Activated CD4-positive, alpha-beta T cell treated with anti-CD3 and anti-CD28 coated beads, Interleukin-2, amount 10 ng/mL, durations not matched to agents 24 days and 14 days (primary cell): ENCODE measurements around the gene ERI3. TPM values are rescaled to one million over a fixed set of nuclear protein-coding genes. Genes with fewer than 3 reads are reported as not detected.

Source experiments
- DNase-seq: peaks from one replicate; pipeline ENCODE4 v3.0.0; 2022
- H3K27ac Mint-ChIP-seq: one replicate; pipeline ENCODE4 v1.8.0; 2022; ENCODE audit warnings: mild to moderate bottlenecking, mixed read lengths
- H3K27me3 Mint-ChIP-seq: one replicate; pipeline ENCODE4 v1.8.0; 2022; ENCODE audit warnings: mixed read lengths
- H3K36me3 Mint-ChIP-seq: one replicate; pipeline ENCODE4 v1.8.0; 2022; ENCODE audit warnings: low read depth, mild to moderate bottlenecking, mixed read lengths
- H3K4me1 Mint-ChIP-seq: one replicate; pipeline ENCODE4 v1.8.0; 2021; ENCODE audit warnings: mixed read lengths
- H3K4me3 Mint-ChIP-seq: one replicate; pipeline ENCODE4 v1.8.0; 2022; ENCODE audit warnings: mild to moderate bottlenecking, moderate library complexity, mixed read lengths
- H3K9me3 Mint-ChIP-seq: one replicate; pipeline ENCODE4 v1.8.0; 2021; ENCODE audit warnings: mixed read lengths
- intact Hi-C: fragments of 100-400 bp; cut with micrococcal nuclease; formaldehyde crosslinking; loops from one replicate; pipeline ENCODE4 v1.15.1; 2023
- total RNA-seq: library from RNA; stranded (reverse); gene quantifications from 2 replicates; pipeline ENCODE4 v1.2.3, GENCODE V29; 2022

Gene ERI3
- total RNA-seq, 1 donor from 2014 or later, result 50.2 TPM

- DNase-seq, result peak; percentile 59
- Mint-ChIP-seq H3K27ac (no peak overlapping the region), H3K9me3 (no peaks in the 10 kb centered on the region), H3K4me3 (no peak overlapping the region), H3K36me3 (peaks cover 21% of the 10 kb centered on the region), H3K4me1 (peaks cover 24% of the 10 kb centered on the region), H3K27me3 (no peaks in the 10 kb centered on the region)
- intact Hi-C loops, result loop anchor here (1.0 kb wide), 1 partner anchor 10 kb away; no protein-coding TSS in a partner anchor
Observed at GRCh38 chr1:44316231-44316759, 38.8 kb downstream of the ERI3 start.

- Mint-ChIP-seq H3K9me3 (no peaks in the 10 kb centered on the region), H3K27ac (no peak overlapping the region), H3K36me3 (peaks cover 25% of the 10 kb centered on the region), H3K4me1 (peaks cover 28% of the 10 kb centered on the region), H3K4me3 (no peak overlapping the region), H3K27me3 (no peaks in the 10 kb centered on the region)
- no peak for DNase-seq
- intact Hi-C loops, result no loop called here
Observed at GRCh38 chr1:44315521-44315920, 39.5 kb downstream of the ERI3 start.

- H3K9me3 Mint-ChIP-seq, result no peaks in the 10 kb centered on the region
- intact Hi-C loops, result no loop called here
- no peaks in the 10 kb centered on the region for H3K27me3 Mint-ChIP-seq
- no peak overlapping the region for H3K4me3 Mint-ChIP-seq
- no peak overlapping the region for H3K27ac Mint-ChIP-seq
- peaks cover 31% of the 10 kb centered on the region for H3K4me1 Mint-ChIP-seq
- DNase-seq, result no peak
- H3K36me3 Mint-ChIP-seq, result peaks cover 28% of the 10 kb centered on the region
Observed at GRCh38 chr1:44314452-44314851, 40.6 kb downstream of the ERI3 start.

GRCh38 chr1:44313265-44313918 is 41.7 kb downstream of the ERI3 start:
- Mint-ChIP-seq H3K4me3 (no peak overlapping the region), H3K4me1 (peaks cover 25% of the 10 kb centered on the region), H3K27me3 (no peaks in the 10 kb centered on the region), H3K9me3 (no peaks in the 10 kb centered on the region), H3K27ac (no peak overlapping the region), H3K36me3 (peaks cover 24% of the 10 kb centered on the region)
- intact Hi-C loops, result no loop called here
- DNase-seq, result no peak

- H3K4me1 Mint-ChIP-seq, result peaks cover 20% of the 10 kb centered on the region
- DNase-seq, result no peak
- H3K9me3 Mint-ChIP-seq, result no peaks in the 10 kb centered on the region
- H3K36me3 Mint-ChIP-seq, result peaks cover 25% of the 10 kb centered on the region
- H3K27me3 Mint-ChIP-seq, result no peaks in the 10 kb centered on the region
- intact Hi-C loops, result no loop called here
- H3K4me3 Mint-ChIP-seq, result no peak overlapping the region
- H3K27ac Mint-ChIP-seq, result no peak overlapping the region
Observed at GRCh38 chr1:44312399-44313196, 42.5 kb downstream of the ERI3 start.

- Mint-ChIP-seq H3K36me3 (peaks cover 39% of the 10 kb centered on the region), H3K27me3 (no peaks in the 10 kb centered on the region), H3K4me1 (peaks cover 29% of the 10 kb centered on the region), H3K27ac (no peak overlapping the region), H3K9me3 (no peaks in the 10 kb centered on the region), H3K4me3 (no peak overlapping the region)
- intact Hi-C loops, result no loop called here
- no peak for DNase-seq
Observed at GRCh38 chr1:44310006-44310405, 45.1 kb downstream of the ERI3 start.

- peak; percentile 83 for DNase-seq
Observed at GRCh38 chr1:44305962-44306422, 49.1 kb downstream of the ERI3 start.

GRCh38 chr1:44303532-44303931 is 51.5 kb downstream of the ERI3 start:
- H3K9me3 Mint-ChIP-seq, result no peaks in the 10 kb centered on the region
- H3K4me3 Mint-ChIP-seq, result no peak overlapping the region
- peaks cover 48% of the 10 kb centered on the region for H3K36me3 Mint-ChIP-seq
- H3K4me1 Mint-ChIP-seq, result peaks cover 32% of the 10 kb centered on the region
- H3K27ac Mint-ChIP-seq, result no peak overlapping the region
- DNase-seq, result no peak
- intact Hi-C loops, result no loop called here
- no peaks in the 10 kb centered on the region for H3K27me3 Mint-ChIP-seq

More at GRCh38 chr1:44305962-44306422, 49.1 kb downstream of the ERI3 start:
- intact Hi-C loops, result loop anchor here (1.0 to 2.0 kb wide), 2 partner anchors 10 to 51 kb away; no protein-coding TSS in a partner anchor
- Mint-ChIP-seq H3K4me1 (peaks cover 38% of the 10 kb centered on the region), H3K9me3 (no peaks in the 10 kb centered on the region), H3K36me3 (peaks cover 60% of the 10 kb centered on the region), H3K27ac (peak overlapping the region; percentile 88), H3K4me3 (peak overlapping the region; percentile 66), H3K27me3 (no peaks in the 10 kb centered on the region)

- peaks cover 32% of the 10 kb centered on the region for H3K4me1 Mint-ChIP-seq
- peaks cover 46% of the 10 kb centered on the region for H3K36me3 Mint-ChIP-seq
- intact Hi-C loops, result no loop called here
- H3K9me3 Mint-ChIP-seq, result no peaks in the 10 kb centered on the region
- H3K27me3 Mint-ChIP-seq, result no peaks in the 10 kb centered on the region
- no peak overlapping the region for H3K4me3 Mint-ChIP-seq
- no peak for DNase-seq
- no peak overlapping the region for H3K27ac Mint-ChIP-seq
Observed at GRCh38 chr1:44302541-44302940, 52.5 kb downstream of the ERI3 start.

- H3K36me3 Mint-ChIP-seq, result peaks cover 41% of the 10 kb centered on the region
- intact Hi-C loops, result no loop called here
- H3K9me3 Mint-ChIP-seq, result no peaks in the 10 kb centered on the region
- H3K4me1 Mint-ChIP-seq, result peaks cover 26% of the 10 kb centered on the region
- no peak overlapping the region for H3K27ac Mint-ChIP-seq
- DNase-seq, result no peak
- H3K4me3 Mint-ChIP-seq, result no peak overlapping the region
- H3K27me3 Mint-ChIP-seq, result no peaks in the 10 kb centered on the region
Observed at GRCh38 chr1:44301442-44301841, 53.6 kb downstream of the ERI3 start.

GRCh38 chr1:44300852-44301251 is 54.2 kb downstream of the ERI3 start:
- no peak overlapping the region for H3K4me3 Mint-ChIP-seq
- intact Hi-C loops, result no loop called here
- no peak for DNase-seq
- H3K4me1 Mint-ChIP-seq, result peaks cover 21% of the 10 kb centered on the region
- H3K27ac Mint-ChIP-seq, result no peak overlapping the region
- H3K9me3 Mint-ChIP-seq, result no peaks in the 10 kb centered on the region
- H3K27me3 Mint-ChIP-seq, result no peaks in the 10 kb centered on the region
- peaks cover 41% of the 10 kb centered on the region for H3K36me3 Mint-ChIP-seq

- Mint-ChIP-seq H3K9me3 (no peaks in the 10 kb centered on the region), H3K27ac (no peak overlapping the region), H3K36me3 (peaks cover 28% of the 10 kb centered on the region), H3K4me3 (no peak overlapping the region), H3K27me3 (no peaks in the 10 kb centered on the region), H3K4me1 (no peaks in the 10 kb centered on the region)
- no peak for DNase-seq
- intact Hi-C loops, result no loop called here
Observed at GRCh38 chr1:44297695-44298400, 57.2 kb downstream of the ERI3 start.

- no peak overlapping the region for H3K4me3 Mint-ChIP-seq
- H3K27ac Mint-ChIP-seq, result no peak overlapping the region
- DNase-seq, result no peak
- H3K9me3 Mint-ChIP-seq, result no peaks in the 10 kb centered on the region
- H3K27me3 Mint-ChIP-seq, result no peaks in the 10 kb centered on the region
- intact Hi-C loops, result no loop called here
- H3K36me3 Mint-ChIP-seq, result peaks cover 20% of the 10 kb centered on the region
- H3K4me1 Mint-ChIP-seq, result no peaks in the 10 kb centered on the region
Observed at GRCh38 chr1:44296806-44297205, 58.3 kb downstream of the ERI3 start.

- no peaks in the 10 kb centered on the region for H3K27me3 Mint-ChIP-seq
- H3K9me3 Mint-ChIP-seq, result no peaks in the 10 kb centered on the region
- no peak overlapping the region for H3K27ac Mint-ChIP-seq
- H3K4me3 Mint-ChIP-seq, result no peak overlapping the region
- H3K36me3 Mint-ChIP-seq, result peaks cover 20% of the 10 kb centered on the region
- H3K4me1 Mint-ChIP-seq, result no peaks in the 10 kb centered on the region
- DNase-seq, result no peak
- intact Hi-C loops, result no loop called here
Observed at GRCh38 chr1:44296086-44296485, 59.0 kb downstream of the ERI3 start.
